Esophagus squamous epithelium (tissue), 5 donors: ENCODE measurements around the gene RAD51D. TPM values are rescaled to one million over a fixed set of nuclear protein-coding genes. Genes with fewer than 3 reads are reported as not detected.
"Not testable (repeated sequence)": the region's sequence is repeated elsewhere in the genome, so short reads cannot be mapped to it uniquely, and the experiment has no call there.

Source experiments
- DNase-seq: peaks from one replicate; lab custom pipeline; 2025; lab: John Stamatoyannopoulos, UW
- H3K27ac ChIP-seq, 4 donors: fragments of 200-600 bp; sonication (generic); one replicate each; pipeline ENCODE4 v1.5.1; 2016 to 2019; ENCODE audit warnings: mild to moderate bottlenecking in 1 of 4
- H3K27me3 ChIP-seq, 4 donors: fragments of 200-600 bp; sonication (generic); 1 replicate in 3 of 4; 2 replicates in 1 of 4; pipeline versions ENCODE4 v1.5.1 to v1.6.0; 2017 to 2021; ENCODE audit warnings: antibody characterized with exemption in 1 of 4
- H3K36me3 ChIP-seq, 3 donors: fragments of 200-600 bp; sonication (generic); one replicate each; pipeline ENCODE4 v1.5.1; 2016 to 2019
- H3K4me1 ChIP-seq, 3 donors: fragments of 200-600 bp; sonication (generic); one replicate each; pipeline ENCODE4 v1.5.1; 2017 to 2019
- H3K4me3 ChIP-seq, 4 donors: fragments of 200-600 bp; sonication (generic); 1 replicate in 3 of 4; 2 replicates in 1 of 4; pipeline ENCODE4 v1.5.1; 2016 to 2019; ENCODE audit warnings: mild to moderate bottlenecking in 2 of 4, moderate library complexity in 1 of 4
- H3K9me3 ChIP-seq, 3 donors: fragments of 200-600 bp; sonication (generic); one replicate each; pipeline ENCODE4 v1.5.1; 2016 to 2019
- CTCF ChIP-seq, 6 experiments: fragments of 450-650 bp in 4 of 6; fragments of 200-600 bp in 2 of 6; sonication (generic) in 2 of 6; IDR thresholded peaks; one replicate each; pipeline ENCODE4 v1.5.1; 2016 to 2019; ENCODE audit warnings: antibody characterized with exemption in 6 of 6, mild to moderate bottlenecking in 4 of 6, moderate library complexity in 4 of 6
- POLR2A ChIP-seq, 4 donors: fragments of 450-650 bp; IDR thresholded peaks; one replicate each; pipeline ENCODE4 v1.6.1; 2017; ENCODE audit warnings: antibody characterized with exemption in 4 of 4, mild to moderate bottlenecking in 4 of 4, moderate library complexity in 3 of 4
- WGBS, 2 donors: methylation state at CpG; one replicate each; pipeline ENCODE4 v1.1.5; 2018; 5-methylcytosine and 5-hydroxymethylcytosine counted together
- intact Hi-C: fragments of 100-400 bp; cut with DNase I; formaldehyde crosslinking; loops from one replicate; pipeline ENCODE4 v1.15.0; 2022
- total RNA-seq, 4 donors: library from RNA; depleted of rRNA; stranded (reverse); fragments of >200 nt; gene quantifications; one replicate each; pipeline ENCODE4 v1.1.0, GENCODE V29; 2016
- donor health status: DM: yes; HTN: yes; CAD: no.

RAD51D gene
- total RNA-seq, 4 donors from 2014 or later, result 2.4 to 7.1 (median 6.0) TPM

- Histone ChIP-seq H3K36me3 (no peaks in the 10 kb centered on the region), H3K4me3 (no peak overlapping the region), H3K4me1 (peaks cover 0 to 5% (median 3%) of the 10 kb centered on the region in 3 donors), H3K27me3 (peaks cover 0 to 6% (median 0%) of the 10 kb centered on the region in 4 donors), H3K9me3 (no peaks in the 10 kb centered on the region), H3K27ac (no peak overlapping the region)
- intact Hi-C loops, result no loop called here
- WGBS, 2 donors, result 94 to 95% methylated on average over 4 to 6 of the region's 7 CpGs
- no peak for TF ChIP-seq CTCF (IDR thresholded peaks at IDR 0.05)
- TF ChIP-seq POLR2A (IDR thresholded peaks at IDR 0.05), result no peak
- DNase-seq, result no peak
Observed at GRCh38 chr17:35155246-35155645, 35.6 kb upstream of the RAD51D start.

GRCh38 chr17:35154196-35155165 lies 34.8 kb upstream of the RAD51D start:
- TF ChIP-seq POLR2A (IDR thresholded peaks at IDR 0.05), result no peak
- no peak for TF ChIP-seq CTCF (IDR thresholded peaks at IDR 0.05)
- no peak overlapping the region for H3K4me3 ChIP-seq
- no peak overlapping the region for H3K27ac ChIP-seq
- intact Hi-C loops, result no loop called here
- no peaks in the 10 kb centered on the region for H3K9me3 ChIP-seq
- no peaks in the 10 kb centered on the region for H3K4me1 ChIP-seq
- 87 to 91% methylated on average over 12 to 13 of the region's 13 CpGs for WGBS, 2 donors
- H3K27me3 ChIP-seq, result peaks cover 0 to 6% (median 0%) of the 10 kb centered on the region in 4 donors
- no peak for DNase-seq
- H3K36me3 ChIP-seq, result no peaks in the 10 kb centered on the region

- H3K4me1 ChIP-seq, result no peaks in the 10 kb centered on the region
- 50 to 58% methylated on average over 13 of the region's 13 CpGs for whole genome bisulfite sequencing, 2 donors
- DNase-seq, result no peak
Observed at GRCh38 chr17:35152421-35153140, 32.9 kb upstream of the RAD51D start.

GRCh38 chr17:35151080-35151479 lies 31.4 kb upstream of the RAD51D start:
- H3K27me3 ChIP-seq, H3K27ac ChIP-seq, H3K36me3 ChIP-seq, DNase-seq, intact Hi-C loops, H3K4me3 ChIP-seq, H3K9me3 ChIP-seq, H3K4me1 ChIP-seq: not testable (repeated sequence)
- 94% methylated on average over 29 of the region's 29 CpGs for WGBS, 2 donors

More at GRCh38 chr17:35152421-35153140, 32.9 kb upstream of the RAD51D start:
- Histone ChIP-seq H3K36me3 (no peaks in the 10 kb centered on the region), H3K27ac (no peak overlapping the region), H3K9me3 (no peaks in the 10 kb centered on the region), H3K27me3 (peaks cover 0 to 6% (median 0%) of the 10 kb centered on the region in 4 donors), H3K4me3 (no peak overlapping the region)
- intact Hi-C loops, result no loop called here
- TF ChIP-seq POLR2A (IDR thresholded peaks at IDR 0.05) (no peak), CTCF (IDR thresholded peaks at IDR 0.05) (no peak)

GRCh38 chr17:35149941-35150340 lies 30.3 kb upstream of the RAD51D start:
- no peaks in the 10 kb centered on the region for H3K9me3 ChIP-seq
- H3K4me1 ChIP-seq, result no peaks in the 10 kb centered on the region
- 91 to 93% methylated on average over 8 to 9 of the region's 11 CpGs for WGBS, 2 donors
- H3K36me3 ChIP-seq, result no peaks in the 10 kb centered on the region
- no peaks in the 10 kb centered on the region for H3K27me3 ChIP-seq
- no peak for TF ChIP-seq CTCF (IDR thresholded peaks at IDR 0.05)
- TF ChIP-seq POLR2A (IDR thresholded peaks at IDR 0.05), result no peak
- DNase-seq, result no peak
- intact Hi-C loops, result loop anchor here (10.0 kb wide), 1 partner anchor 65 kb away; no protein-coding TSS in a partner anchor
- no peak overlapping the region for H3K4me3 ChIP-seq
- H3K27ac ChIP-seq, result no peak overlapping the region
